NCI-H748 (cell line): Measurements from ENCODE around the gene BTBD19.
"Not testable (repeated sequence)": the region's sequence is repeated elsewhere in the genome, so short reads cannot be mapped to it uniquely, and the experiment has no call there.

Source experiments
- DNase-seq: peaks from one replicate; lab custom pipeline; 2025; ENCODE audit not compliant: unreplicated experiment; lab: John Stamatoyannopoulos, UW

BTBD19 gene

DNA sequence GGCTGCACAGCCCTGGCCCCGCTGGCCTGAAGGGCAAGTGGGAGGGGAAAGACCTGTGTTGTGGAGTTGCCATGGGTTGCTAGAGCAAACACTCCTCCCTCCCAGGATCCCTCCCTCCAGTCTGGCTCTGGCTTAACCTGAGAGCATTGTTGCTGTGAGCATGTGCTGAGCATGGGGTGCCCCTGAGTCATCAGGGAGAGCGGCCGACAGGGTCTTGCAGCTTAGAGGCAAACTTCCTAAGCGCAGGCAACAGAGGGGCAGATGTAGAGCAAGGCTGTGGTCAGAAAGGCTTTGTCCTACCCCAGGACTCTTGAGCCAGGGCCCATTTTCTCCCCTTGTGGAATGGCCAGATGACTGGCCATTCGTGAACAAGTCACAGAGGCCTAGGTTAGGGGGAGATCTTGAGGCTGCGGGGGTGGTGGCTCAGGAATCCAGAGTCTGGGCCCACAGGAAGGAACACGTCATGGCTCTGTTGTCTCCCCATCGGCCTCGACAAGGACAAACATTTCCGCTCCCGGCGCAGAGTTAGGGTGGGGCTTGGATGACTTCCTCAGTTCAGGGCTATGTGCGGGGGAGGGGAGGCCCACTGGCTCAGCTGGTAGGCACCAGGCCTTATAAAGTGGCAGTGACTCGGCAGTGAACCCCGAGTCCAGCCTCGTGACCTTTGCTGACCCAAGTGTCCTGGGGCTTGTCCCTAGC lies 810 bp upstream of the BTBD19 start:
- peak; percentile 69 for DNase-seq

DNA sequence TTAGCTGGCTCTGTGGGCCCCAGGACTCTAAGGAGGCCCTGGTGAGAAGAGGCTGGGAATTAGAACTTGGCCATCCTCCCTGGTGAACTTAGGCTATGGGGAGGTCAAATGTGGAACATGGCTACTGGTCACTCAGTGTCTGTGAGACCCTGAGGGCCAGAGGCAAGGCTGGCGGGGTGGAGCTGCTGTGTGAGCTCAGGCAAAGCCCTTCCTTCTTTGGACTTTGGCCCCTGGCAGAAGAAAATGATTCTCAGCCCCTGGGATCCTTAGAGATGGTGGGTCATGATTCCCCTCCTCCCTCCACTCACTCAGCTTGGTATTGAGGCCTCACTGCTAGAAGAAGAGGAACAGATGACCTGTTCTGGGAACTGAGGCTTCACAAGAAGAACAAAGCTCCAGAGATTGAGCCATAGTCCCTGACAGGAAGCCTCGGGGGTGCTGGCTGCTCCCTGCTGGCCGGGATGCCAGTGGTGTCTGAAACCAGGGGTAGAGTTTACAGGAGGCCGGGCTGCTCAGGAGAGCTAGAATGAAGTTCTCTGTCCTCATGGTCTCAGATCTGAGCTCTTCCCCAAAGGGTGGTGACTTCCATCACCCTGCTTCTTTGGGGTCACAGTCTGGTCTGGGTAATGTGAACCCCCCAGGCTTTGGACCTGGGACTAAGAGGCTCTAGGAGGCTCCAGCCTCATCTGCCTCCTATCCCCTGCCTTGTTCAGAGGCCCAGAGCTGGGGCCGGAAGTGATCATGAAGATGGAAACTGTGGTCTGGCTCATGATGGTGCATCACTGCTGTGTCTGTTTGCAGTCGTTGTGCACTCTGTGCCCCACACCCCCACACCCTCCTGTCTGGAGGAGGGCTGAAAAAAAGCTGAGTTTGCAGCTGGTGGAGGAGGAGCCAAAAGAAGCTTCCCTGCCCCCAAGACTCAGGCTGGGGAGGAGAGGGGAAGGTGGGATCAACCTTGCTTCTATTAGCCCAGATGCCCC lies 905 bp downstream of the BTBD19 start:
- no peak for DNase-seq

DNA sequence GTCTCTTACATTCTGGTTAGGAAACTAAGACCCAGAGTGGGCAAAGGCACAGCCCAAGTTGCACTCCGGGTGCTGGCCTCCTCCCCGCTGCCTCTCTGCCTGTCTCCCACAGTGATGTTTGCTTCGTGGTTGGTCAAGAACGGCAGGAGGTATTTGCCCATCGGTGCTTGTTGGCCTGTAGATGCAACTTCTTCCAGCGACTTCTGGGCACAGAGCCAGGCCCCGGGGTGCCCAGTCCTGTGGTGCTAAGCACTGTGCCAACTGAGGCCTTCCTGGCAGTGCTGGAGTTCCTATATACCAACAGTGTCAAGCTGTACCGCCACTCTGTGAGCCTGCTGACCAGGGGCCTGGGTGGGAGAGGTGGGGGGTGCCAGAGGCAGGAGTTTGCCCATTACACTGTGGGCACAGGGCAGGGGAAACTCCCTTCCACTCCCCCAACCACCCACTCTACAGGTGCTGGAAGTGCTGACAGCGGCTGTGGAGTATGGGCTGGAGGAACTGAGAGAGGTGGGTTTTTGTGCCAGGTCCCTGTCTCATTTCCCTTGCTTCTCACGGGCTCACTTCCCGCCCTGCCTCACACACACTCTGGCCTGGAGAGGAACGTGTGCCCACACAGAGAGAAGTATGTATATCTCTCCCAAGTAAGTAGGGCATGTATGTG lies 1.9 kb downstream of the BTBD19 start:
- DNase-seq = no peak

DNA sequence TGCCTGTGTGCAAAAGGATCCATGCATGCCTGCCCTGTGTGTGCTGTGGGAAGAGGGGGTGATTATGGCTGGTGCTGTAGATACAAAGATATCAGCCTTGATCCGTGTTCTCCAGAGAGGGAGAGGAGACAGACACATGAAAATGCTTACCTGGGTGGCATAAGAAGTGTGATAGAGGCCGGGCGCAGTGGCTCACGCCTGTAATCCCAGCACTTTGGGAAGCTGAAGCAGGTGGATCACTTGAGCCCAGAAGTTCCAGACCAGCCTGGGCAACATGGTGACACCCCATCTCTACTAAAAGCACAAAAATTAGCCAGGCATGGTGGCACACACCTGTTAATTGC lies 2.4 kb downstream of the BTBD19 start:
- DNase-seq = not testable (repeated sequence)

DNA sequence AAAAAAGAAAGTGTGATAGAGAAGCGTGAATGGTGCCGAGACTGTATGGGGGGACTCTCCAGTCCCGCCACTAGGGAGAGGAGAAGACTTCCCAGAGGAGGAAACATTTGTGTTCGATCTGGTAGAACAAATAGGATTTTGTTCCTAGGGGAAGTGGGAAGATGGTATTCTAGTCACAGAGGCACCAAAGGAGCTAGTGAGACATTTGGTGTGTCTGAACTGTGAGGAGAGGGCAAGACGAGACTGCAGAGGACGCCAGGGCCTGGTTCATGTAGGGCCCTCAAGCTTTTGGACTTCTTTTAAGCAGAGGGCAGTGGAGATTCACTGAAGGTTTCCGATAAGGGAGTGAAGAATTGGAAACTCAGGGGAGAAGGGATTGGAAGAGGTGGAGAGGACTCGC lies 2.9 kb downstream of the BTBD19 start:
- DNase-seq = no peak

DNA sequence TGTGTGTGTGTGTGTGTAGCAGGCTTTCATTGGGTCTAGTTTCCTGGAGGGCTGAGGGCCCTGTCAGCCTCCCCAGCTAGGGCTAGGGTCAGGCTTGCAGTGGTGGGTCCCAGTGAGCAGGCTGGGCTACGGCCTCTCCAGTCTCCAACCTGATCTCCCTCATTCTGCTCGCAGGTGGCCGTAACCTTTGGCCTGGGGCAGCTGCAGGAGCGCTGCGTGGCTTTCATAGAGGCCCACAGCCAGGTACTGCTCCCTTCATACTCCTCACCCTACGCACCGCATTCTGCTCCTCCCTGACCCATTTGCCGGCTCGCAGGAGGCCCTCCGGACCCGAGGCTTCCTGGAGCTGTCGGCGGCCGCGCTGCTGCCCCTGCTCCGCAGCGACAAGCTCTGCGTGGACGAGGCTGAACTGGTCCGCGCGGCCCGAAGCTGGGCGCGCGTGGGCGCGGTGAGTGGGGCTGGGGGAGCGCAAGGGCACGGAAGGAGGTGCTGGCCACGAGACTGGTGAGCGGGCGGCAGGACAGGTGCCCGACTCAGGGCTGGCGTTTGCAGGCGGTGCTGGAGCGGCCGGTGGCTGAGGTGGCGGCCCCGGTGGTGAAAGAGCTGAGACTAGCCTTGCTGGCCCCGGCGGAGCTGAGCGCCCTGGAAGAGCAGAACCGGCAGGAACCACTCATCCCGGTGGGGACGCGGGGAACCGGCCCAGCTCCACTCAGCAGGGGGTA lies 4.7 kb downstream of the BTBD19 start:
- no peak for DNase-seq

DNA sequence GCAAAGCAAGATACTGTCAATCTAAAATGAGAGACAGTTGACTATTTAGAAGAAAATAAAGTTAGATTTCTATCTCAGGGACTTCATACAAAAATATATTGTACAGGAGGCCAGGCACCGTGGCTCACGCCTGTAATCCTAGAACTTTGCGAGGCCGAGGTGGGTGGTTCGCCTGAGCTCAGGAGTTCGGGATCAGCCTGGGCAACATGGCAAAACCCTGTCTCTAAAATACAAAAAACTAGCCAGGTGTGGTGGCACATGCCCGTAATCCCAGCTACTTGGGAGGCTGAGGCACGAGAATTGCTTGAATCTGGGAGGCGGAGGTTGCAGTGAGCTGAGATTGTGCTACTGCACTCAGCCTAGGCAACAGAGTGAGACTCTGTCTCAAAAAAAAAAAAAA lies 7.6 kb downstream of the BTBD19 start:
- DNase-seq = not testable (repeated sequence)

DNA sequence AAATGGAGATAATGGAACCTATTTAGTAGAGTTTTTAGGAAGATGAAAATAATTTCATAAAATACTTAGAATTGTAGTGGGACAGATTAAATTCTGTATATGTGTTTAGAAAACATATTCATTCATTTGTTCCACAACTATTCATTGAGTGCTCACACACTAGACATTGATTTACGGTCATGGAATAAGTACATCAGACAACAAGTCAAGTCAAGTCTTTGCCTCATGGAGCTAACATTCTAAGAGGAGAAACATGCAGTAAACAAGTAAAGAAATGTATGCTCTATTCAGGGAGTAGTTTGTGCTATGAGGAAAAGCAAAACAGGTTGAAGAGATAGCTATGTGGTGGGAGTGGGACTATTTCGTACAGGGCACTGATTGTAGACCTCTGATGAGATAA lies 9.0 kb downstream of the BTBD19 start:
- DNase-seq = no peak

DNA sequence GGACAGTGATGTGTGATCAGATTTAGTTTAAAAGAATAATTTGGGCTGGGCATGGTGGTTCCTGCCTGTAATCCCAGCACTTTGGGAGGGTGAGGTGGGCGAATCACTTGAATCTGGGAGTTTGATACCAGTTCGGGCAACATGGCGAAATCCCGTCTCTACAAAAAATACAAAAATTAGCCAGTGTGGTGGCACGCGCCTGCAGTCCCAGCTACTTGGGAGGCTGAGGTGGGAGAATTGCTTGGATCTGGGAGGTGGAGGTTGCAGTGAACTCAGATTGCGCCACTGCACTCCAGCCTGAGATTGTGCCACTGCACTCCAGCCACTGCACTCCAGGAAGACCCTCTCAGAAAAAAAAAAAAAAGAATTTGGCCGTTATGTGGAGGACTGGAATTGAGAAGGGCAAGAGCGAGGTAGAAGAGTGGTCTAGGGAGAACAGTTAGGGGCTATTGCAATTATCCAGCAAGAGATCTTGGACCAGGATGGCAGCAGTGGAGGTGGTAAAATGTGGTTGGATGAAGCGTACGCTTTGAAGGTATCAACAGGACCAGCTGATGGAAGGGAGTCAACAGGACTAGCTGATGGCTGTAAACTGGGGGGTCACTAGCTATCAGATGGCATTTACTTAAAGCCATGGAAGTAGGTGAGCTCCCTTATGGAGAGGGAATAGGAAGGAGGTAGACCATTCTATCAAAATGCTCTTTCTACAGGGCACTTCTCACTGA lies 9.6 kb downstream of the BTBD19 start:
- no peak for DNase-seq

DNA sequence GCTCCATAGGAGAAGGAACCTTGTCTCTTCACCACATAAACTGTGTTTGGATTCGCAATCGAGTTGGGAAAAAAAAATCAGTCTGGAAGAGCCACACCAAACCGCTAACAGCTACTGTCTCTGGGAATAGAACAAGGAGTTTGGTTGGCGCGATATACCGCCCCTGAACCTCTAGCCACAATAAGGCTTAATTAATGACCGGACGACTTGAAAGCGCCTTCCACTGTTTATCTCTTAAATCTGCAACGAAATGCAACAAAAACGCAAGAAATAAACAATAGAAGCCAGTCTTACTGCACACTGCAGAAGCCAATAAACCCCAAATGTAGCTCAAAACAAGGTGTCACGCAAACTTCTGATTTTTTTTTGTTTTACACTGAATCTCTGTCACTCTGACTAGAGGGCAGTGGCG lies 10.9 kb downstream of the BTBD19 start:
- DNase-seq = no peak

DNA sequence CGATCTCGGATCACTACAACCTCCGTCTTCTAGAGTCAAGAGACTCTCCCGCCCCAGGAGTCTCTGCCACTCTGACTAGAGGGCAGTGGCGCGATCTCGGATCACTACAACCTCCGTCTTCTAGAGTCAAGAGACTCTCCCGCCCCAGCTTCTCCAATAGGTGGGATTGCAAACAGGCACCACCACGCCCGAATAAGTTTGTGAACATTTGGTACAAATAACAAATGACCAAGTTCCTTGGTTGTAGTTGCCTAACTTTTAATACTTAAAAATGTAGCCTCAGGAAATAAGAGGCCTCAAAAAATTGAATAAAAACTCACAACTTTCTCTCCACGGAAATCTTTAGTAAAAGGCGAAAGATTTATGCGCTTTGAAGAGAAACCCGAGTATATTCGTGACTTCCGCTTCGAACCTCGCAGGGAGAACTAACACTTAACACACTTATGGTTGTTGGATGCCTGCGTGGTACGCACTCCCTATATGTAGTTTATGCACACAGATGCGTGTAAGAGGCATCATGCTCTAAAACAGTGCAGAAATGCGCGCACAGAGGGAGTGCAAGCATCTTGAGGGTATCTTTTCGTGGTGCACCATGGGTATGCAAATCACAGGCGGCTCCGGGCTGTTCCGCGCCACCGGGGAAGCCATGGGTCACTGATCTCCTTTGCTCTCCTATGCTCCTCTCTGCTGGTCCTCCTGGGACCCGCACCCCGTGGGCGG lies 11.4 kb downstream of the BTBD19 start:
- DNase-seq = peak; percentile 92

DNA sequence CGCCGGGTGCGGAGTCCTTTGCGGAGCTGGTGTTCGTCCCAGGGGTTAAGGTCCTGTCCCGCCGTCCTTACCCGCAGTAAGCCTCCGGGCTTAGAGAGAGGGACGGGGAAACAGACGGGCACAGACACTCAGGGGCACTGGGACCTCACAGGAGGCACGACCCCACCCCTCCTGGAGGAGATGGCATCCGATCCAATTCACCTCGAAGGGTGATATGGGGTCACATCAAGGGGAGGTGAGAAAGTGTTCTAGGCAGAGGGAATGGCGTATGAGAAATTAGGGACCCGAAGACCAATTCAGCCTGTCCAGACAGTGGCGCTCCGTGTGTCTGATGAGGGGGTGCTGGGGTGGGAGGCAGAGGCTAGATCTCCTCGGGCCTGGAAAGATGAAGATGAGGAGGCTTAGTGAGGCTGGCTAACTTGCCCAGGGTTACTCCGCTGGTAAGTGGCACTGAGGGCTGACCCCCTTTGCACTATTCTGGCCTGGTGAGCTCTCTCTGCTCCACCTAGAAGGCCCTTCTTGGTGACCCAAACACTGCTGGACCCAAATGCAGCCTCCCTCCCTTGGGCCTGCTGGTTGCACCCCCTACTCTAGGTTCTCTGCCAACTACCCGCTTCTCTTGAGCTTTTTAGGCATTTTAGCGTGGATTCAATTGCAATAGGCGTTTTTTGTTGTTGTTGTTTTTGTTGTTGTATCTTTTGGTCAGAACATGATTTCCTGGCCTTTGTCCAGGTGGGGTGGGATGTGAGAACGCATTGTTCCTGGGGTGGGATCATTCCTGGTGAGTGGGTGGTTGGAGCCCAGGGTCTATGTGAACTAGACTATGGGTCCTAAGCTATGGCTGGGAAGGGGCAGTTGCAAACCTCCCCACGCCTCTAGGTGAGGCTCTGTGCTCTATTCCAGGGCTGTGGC lies 12.3 kb downstream of the BTBD19 start:
- DNase-seq = no peak

DNA sequence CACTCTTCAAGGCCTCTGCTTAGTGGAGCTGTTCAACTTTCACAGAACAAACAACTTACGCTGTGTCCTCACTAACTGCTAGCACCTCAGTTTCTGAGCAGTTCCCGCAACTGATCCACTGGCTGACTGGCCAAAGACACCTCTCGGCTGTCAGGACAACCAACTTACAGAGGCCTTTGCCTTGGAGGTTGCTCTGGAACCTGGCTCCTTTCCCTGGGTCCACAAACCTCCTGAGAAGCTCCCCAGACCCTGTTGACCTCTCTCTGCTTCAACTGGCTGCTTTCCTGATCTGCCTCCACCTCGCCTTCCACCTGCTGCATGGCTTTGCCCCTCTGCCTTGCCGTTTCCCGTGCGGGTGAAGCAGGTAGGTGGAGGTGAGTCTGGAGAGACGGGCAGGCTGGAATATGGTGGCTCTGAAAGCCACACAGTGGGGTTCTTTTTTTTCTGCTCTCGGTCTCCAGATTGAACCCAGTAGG lies 13.0 kb downstream of the BTBD19 start:
- no peak for DNase-seq

DNA sequence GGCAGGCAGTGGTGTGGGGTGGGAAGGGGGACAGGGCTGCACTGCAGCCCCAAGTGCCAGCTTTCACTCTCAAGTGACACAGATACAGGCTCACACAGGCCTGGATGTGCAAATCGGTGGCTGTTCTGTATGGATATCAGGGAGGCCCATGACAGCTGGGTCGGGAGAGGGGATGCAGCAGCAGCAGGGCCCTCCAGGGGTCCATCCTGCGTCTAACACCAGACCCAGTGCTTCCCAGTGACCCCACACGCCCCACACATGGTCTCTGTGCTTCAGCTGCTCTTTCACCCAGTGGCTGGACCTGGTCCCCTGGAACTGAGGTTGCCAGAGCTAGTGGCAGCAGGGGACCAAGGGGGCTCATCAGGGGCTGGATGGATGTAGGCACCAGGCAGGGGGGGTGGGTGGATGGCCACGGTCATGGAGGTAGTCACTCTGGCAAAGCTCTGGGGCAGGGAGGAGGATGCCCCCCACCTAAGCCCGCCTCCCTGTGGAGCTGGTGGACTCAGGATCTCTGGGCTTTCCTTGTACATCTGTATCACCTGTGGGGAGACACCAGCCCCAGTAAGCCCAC lies 13.9 kb downstream of the BTBD19 start:
- DNase-seq = no peak

DNA sequence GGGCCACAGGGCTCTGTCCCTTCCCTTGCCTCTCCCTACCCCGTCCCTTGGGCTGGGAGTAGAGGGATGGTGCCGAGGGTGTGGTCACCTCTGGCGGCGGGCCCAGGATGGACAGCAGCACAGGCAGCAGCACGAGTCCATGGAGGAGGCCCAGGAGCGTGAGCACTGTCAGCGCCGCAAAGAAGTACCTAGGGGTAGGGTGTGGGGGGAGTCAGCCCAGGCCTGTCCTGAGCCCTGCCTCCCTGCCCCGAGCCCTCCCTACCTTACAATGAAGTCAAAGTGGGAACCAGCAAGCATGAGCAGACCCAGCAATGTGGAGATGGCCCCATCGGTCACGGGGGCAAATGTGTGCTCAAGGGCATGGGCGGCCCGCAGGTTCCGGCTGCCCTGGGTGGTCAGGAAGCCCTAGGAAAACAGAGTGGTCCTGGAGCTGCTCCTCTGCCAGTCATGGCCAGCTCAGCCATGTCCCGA lies 14.7 kb downstream of the BTBD19 start:
- no peak for DNase-seq

DNA sequence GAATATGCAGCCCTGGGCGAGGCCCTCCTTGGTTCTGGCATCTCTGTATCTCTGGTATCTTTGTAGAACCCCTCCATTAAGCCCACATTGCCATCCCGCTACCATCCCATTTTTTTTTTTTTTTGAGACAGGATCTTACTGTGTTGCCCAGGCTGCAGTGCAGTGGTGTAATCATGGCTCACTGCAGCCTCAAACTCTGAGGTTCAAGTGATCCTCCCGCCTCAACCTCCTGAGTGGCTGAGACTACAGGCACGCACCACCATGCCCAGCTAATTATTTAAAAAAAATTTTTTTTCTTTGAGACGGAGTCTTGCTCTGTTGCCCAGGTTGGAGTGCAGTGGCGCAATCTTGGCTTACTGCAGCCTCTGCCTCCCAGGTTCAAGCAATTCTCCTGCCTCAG lies 16.1 kb downstream of the BTBD19 start:
- not testable (repeated sequence) for DNase-seq

DNA sequence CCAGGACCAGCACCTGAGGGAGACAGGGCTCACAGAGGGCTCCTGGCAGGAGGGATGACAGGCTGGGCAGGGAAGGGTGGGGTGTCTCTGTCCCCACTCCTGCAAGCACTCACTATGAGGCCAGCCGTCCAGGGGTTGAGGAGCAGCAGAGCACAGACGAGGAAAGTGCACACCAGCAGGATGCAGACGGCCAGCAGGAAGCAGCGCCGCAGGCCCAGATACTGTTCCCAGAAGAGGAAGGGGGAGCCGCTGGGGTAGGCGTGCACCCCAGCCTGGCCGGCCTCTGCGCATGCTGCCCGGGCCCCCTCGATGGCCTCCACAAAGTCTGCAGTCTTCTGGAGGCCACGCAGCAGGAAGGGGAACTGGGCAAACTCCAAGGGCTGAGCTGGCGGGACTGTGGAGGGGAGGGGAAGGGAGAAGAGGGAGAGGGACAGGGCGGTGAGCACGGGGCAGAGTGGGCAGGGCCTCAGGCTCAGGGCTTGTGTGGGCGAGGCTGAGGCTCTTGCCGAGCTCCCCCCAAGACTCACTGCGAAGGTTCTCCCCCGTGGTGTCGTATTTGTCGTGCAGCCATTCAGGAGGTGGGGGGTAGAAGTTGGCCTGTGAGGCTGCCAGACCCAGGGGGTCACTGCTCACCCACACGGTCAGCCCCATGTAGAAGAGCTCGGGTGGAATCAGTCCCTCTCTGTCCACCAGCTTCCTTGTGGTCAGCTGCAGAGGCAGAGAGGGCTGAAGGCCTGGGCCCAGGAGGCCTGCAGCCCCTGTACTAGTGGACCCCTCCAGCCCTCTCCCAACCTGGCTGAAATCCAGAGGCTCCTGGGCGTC lies 18.3 kb downstream of the BTBD19 start:
- no peak for DNase-seq
